PC-9 (cell line): ENCODE data around the gene UBQLNL. TPM values are rescaled to one million over a fixed set of nuclear protein-coding genes. Genes with fewer than 3 reads are reported as not detected.

ENCODE experiments used
- Bru-seq: library from RNA; stranded (reverse); fragments of 400-500 nt; gene quantifications from one replicate; lab custom pipeline; 2021; lab: Mats Ljungman, UMichigan
- BruChase-seq, 2 experiments: library from RNA; stranded (reverse); fragments of 400-500 nt; gene quantifications; one replicate each; lab custom pipeline; 2021; lab: Mats Ljungman, UMichigan
- BruUV-seq: library from RNA; stranded (reverse); fragments of 400-500 nt; replicated peaks from 2 replicates; lab custom pipeline; 2021; lab: Mats Ljungman, UMichigan
- CTCF ChIA-PET: fragments of 300-600 bp; sonication (Branson Sonifier 250); formaldehyde crosslinking; loops from one replicate; lab custom pipeline; 2022; ENCODE audit warnings: antibody characterized with exemption; lab: Charles Lee
- POLR2A ChIA-PET: fragments of 300-600 bp; sonication (Branson Sonifier 250); formaldehyde crosslinking; loops from one replicate; lab custom pipeline; 2022; ENCODE audit warnings: antibody characterized with exemption; ENCODE audit not compliant: unreplicated experiment; lab: Charles Lee
- DNase-seq, 2 experiments: peaks; one replicate each; pipeline versions ENCODE4 v3.0.0 to v3.0.0-alpha.2; 2015 to 2022; ENCODE audit warnings: mixed read lengths in 1 of 2
- H2AFZ ChIP-seq: fragments of 200-600 bp; sonication (generic); 2 replicates; pipeline ENCODE4 v1.8.1; 2017; ENCODE audit warnings: antibody characterized with exemption
- H3F3A ChIP-seq: fragments of 200-600 bp; sonication (generic); 2 replicates; pipeline ENCODE4 v1.8.1; 2017; ENCODE audit warnings: antibody characterized with exemption, mild to moderate bottlenecking, low read depth; ENCODE audit not compliant: insufficient read depth
- H3K27ac ChIP-seq: fragments of 200-600 bp; sonication (generic); 2 replicates; pipeline ENCODE4 v1.6.1; 2016; ENCODE audit warnings: mixed run types
- H3K27me3 ChIP-seq: fragments of 200-600 bp; sonication (generic); 2 replicates; pipeline ENCODE4 v1.6.1; 2016; ENCODE audit warnings: low read depth, mixed run types; ENCODE audit not compliant: insufficient read depth
- H3K36me3 ChIP-seq: fragments of 200-600 bp; sonication (generic); 2 replicates; pipeline ENCODE4 v1.6.1; 2016; ENCODE audit warnings: low read depth, mixed run types
- H3K4me1 ChIP-seq: fragments of 200-600 bp; sonication (generic); replicated peaks from 2 replicates; pipeline ENCODE4 v1.6.1; 2016; ENCODE audit warnings: mixed run types; ENCODE audit not compliant: insufficient read depth
- H3K4me2 ChIP-seq: fragments of 200-600 bp; sonication (generic); 2 replicates; pipeline ENCODE4 v1.6.1; 2017; ENCODE audit warnings: mixed run types
- H3K4me3 ChIP-seq: fragments of 200-600 bp; sonication (generic); 2 replicates; pipeline ENCODE4 v1.6.1; 2016; ENCODE audit warnings: mixed run types
- H3K79me2 ChIP-seq: fragments of 200-600 bp; sonication (generic); 2 replicates; pipeline ENCODE4 v1.6.1; 2017; ENCODE audit warnings: low read depth, mixed run types
- H3K9me2 ChIP-seq: fragments of 200-600 bp; sonication (generic); 2 replicates; pipeline ENCODE4 v1.8.1; 2017; ENCODE audit warnings: mild to moderate bottlenecking; ENCODE audit not compliant: insufficient read depth
- H3K9me3 ChIP-seq: fragments of 200-600 bp; sonication (generic); 2 replicates; pipeline ENCODE4 v1.8.1; 2016; ENCODE audit warnings: low read depth; ENCODE audit not compliant: insufficient read depth
- H4K20me1 ChIP-seq: fragments of 200-600 bp; sonication (generic); 2 replicates; pipeline ENCODE4 v1.8.1; 2017; ENCODE audit not compliant: insufficient read depth
- EZH2 ChIP-seq: fragments of 200-600 bp; sonication (generic); IDR thresholded peaks from 2 replicates; pipeline ENCODE4 v1.8.0; 2017; ENCODE audit warnings: antibody characterized with exemption, low read depth
- intact Hi-C: fragments of 100-400 bp; cut with micrococcal nuclease; formaldehyde crosslinking; loops from one replicate; pipeline ENCODE4 v1.10.0; 2022; ENCODE audit not compliant: unreplicated experiment
- long read RNA-seq: library from polyadenylated mRNA; stranded (forward); transcript quantifications from one replicate; pipeline ENCODE4 v2.0.0, GENCODE V29; 2022
- total RNA-seq: library from RNA; stranded (reverse); gene quantifications from 2 replicates; pipeline ENCODE4 v1.2.3, GENCODE V29; 2021
- TF ChIP-seq, protein P1 (sequence below): fragments of 200-600 bp; sonication (generic); conservative IDR thresholded peaks from 2 replicates; pipeline ENCODE4 v1.6.1; 2017; ENCODE audit warnings: mixed run types, antibody characterized with exemption, mild to moderate bottlenecking, moderate library complexity

The UBQLNL gene, protein sequence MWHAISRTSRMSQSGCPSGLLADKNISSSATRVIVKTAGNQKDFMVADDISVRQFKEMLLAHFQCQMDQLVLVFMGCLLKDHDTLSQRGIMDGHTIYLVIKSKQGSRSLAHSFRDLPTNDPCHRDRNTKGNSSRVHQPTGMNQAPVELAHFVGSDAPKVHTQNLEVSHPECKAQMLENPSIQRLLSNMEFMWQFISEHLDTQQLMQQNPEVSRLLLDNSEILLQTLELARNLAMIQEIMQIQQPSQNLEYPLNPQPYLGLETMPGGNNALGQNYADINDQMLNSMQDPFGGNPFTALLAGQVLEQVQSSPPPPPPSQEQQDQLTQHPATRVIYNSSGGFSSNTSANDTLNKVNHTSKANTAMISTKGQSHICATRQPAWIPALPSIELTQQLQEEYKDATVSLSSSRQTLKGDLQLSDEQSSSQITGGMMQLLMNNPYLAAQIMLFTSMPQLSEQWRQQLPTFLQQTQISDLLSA
- 0.15 TPM in 1 of 2 replicates, not detected in the other for total RNA-seq
- Bru-seq, nascent RNA = not detected
- BruChase-seq, experiment 1, labeled RNA remaining after a 2-hour chase = percentile 20 among the genes with signal in this experiment
- percentile 22 among the genes with signal in this experiment for BruChase-seq, experiment 2, labeled RNA remaining after a 6-hour chase
- long read RNA-seq = 0 reads

GRCh38 chr11:5516599-5516998 is at the start of gene UBQLNL:
Gene UBQLNL (minus strand): TSS chr11:5516699. CDS start chr11:5516441, 258 bp downstream.
- H3K27me3 ChIP-seq = no peaks in the 10 kb centered on the region; the same call in 1 of the 2 replicates
- no peak within 1 kb of the TSS for H3K4me3 ChIP-seq
- H4K20me1 ChIP-seq = no peaks in the 10 kb centered on the region
- no peak within 1 kb of the TSS for H3K4me2 ChIP-seq
- POLR2A ChIA-PET = no interaction called here
- H3K4me1 ChIP-seq = no peaks in the 10 kb centered on the region
- no peak for DNase-seq
- H3F3A ChIP-seq = no peaks in the 10 kb centered on the region
- TF ChIP-seq, protein P1, sequence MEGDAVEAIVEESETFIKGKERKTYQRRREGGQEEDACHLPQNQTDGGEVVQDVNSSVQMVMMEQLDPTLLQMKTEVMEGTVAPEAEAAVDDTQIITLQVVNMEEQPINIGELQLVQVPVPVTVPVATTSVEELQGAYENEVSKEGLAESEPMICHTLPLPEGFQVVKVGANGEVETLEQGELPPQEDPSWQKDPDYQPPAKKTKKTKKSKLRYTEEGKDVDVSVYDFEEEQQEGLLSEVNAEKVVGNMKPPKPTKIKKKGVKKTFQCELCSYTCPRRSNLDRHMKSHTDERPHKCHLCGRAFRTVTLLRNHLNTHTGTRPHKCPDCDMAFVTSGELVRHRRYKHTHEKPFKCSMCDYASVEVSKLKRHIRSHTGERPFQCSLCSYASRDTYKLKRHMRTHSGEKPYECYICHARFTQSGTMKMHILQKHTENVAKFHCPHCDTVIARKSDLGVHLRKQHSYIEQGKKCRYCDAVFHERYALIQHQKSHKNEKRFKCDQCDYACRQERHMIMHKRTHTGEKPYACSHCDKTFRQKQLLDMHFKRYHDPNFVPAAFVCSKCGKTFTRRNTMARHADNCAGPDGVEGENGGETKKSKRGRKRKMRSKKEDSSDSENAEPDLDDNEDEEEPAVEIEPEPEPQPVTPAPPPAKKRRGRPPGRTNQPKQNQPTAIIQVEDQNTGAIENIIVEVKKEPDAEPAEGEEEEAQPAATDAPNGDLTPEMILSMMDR = no peak
- no peak for TF ChIP-seq EZH2
- H3K36me3 ChIP-seq = no peaks in the 10 kb centered on the region
- H2AFZ ChIP-seq = no peak within 1 kb of the TSS
- CTCF ChIA-PET = no interaction called here
- intact Hi-C loops = no loop called here
- H3K9me3 ChIP-seq = no peaks in the 10 kb centered on the region
- H3K27ac ChIP-seq = no peak within 1 kb of the TSS
- BruUV-seq = no TSS peak
- no peaks in the 10 kb centered on the region for H3K9me2 ChIP-seq
- no peaks in the 10 kb centered on the region for H3K79me2 ChIP-seq

GRCh38 chr11:5564259-5565019 is 47.9 kb upstream of the UBQLNL start:
- CTCF ChIA-PET = no interaction called here
- intact Hi-C loops = no loop called here
- Histone ChIP-seq H3F3A (no peaks in the 10 kb centered on the region), H3K79me2 (no peaks in the 10 kb centered on the region), H2AFZ (peak overlapping the region; percentile 50; the same call in 1 of the 2 replicates), H3K27me3 (no peaks in the 10 kb centered on the region), H4K20me1 (no peaks in the 10 kb centered on the region), H3K4me2 (no peak overlapping the region), H3K9me3 (no peaks in the 10 kb centered on the region), H3K9me2 (no peaks in the 10 kb centered on the region), H3K36me3 (no peaks in the 10 kb centered on the region), H3K4me3 (no peak overlapping the region), H3K27ac (peak overlapping the region; percentile 58), H3K4me1 (0 out of 2 replicates have a peak, but pooled peaks cover 9% of the 10 kb centered on the region)
- TF ChIP-seq, protein P1 = no peak
- TF ChIP-seq EZH2 = no peak
- no TSS peak for BruUV-seq
- DNase-seq = peak in 1 of 2 experiments; percentile 47
- POLR2A ChIA-PET = no interaction called here

GRCh38 chr11:5557751-5558150 is 41.3 kb upstream of the UBQLNL start:
- TF ChIP-seq EZH2 = no peak
- TF ChIP-seq, protein P1 = no peak
- BruUV-seq = no TSS peak
- H3K9me3 ChIP-seq = no peaks in the 10 kb centered on the region

More at GRCh38 chr11:5557751-5558150, 41.3 kb upstream of the UBQLNL start:
- Histone ChIP-seq H3K4me1 (no peaks in the 10 kb centered on the region), H3K36me3 (no peaks in the 10 kb centered on the region), H3K27me3 (no peaks in the 10 kb centered on the region), H3K79me2 (no peaks in the 10 kb centered on the region), H3K4me3 (no peak overlapping the region), H4K20me1 (no peaks in the 10 kb centered on the region), H3K9me2 (no peaks in the 10 kb centered on the region), H3K27ac (no peak overlapping the region), H3K4me2 (no peak overlapping the region), H2AFZ (no peak overlapping the region), H3F3A (no peaks in the 10 kb centered on the region)
- POLR2A ChIA-PET = no interaction called here
- intact Hi-C loops = no loop called here
- DNase-seq = no peak
- CTCF ChIA-PET = no interaction called here
